H9 (cell line): Measurements from ENCODE around the gene PDZD2. TPM values are rescaled to one million over a fixed set of nuclear protein-coding genes. Genes with fewer than 3 reads are reported as not detected.

ENCODE experiments used
- DNase-seq: peaks from one replicate; pipeline ENCODE4 v3.0.0-alpha.2; 2017
- H2AFZ ChIP-seq: one replicate; pipeline ENCODE4 v1.6.1; 2013; ENCODE audit warnings: mild to moderate bottlenecking, low read length, control low read depth, moderate library complexity
- H2AK5ac ChIP-seq: 2 replicates; pipeline ENCODE4 v1.6.1; 2013; ENCODE audit warnings: low read length, control low read depth, mixed read lengths; ENCODE audit not compliant: insufficient read length
- H2BK120ac ChIP-seq: one replicate; pipeline ENCODE4 v1.6.1; 2013; ENCODE audit warnings: low read depth, mild to moderate bottlenecking, low read length, control low read depth, inconsistent platforms; ENCODE audit not compliant: poor library complexity, severe bottlenecking
- H2BK12ac ChIP-seq: 2 replicates; pipeline ENCODE4 v1.6.1; 2013; ENCODE audit warnings: low read length, control low read depth, mixed read lengths, low read depth; ENCODE audit not compliant: insufficient read length
- H2BK15ac ChIP-seq: 2 replicates; pipeline ENCODE4 v1.6.1; 2013; ENCODE audit warnings: low read depth, low read length, control low read depth
- H2BK20ac ChIP-seq: one replicate; pipeline ENCODE4 v1.6.1; 2013; ENCODE audit warnings: low read depth, mild to moderate bottlenecking, low read length, control low read depth, inconsistent platforms; ENCODE audit not compliant: poor library complexity, severe bottlenecking
- H2BK5ac ChIP-seq: 2 replicates; pipeline ENCODE4 v1.6.1; 2013; ENCODE audit warnings: low read length, control low read depth, mixed read lengths; ENCODE audit not compliant: insufficient read length
- H3K14ac ChIP-seq: 2 replicates; pipeline ENCODE4 v1.6.1; 2013; ENCODE audit warnings: low read length, control low read depth; ENCODE audit not compliant: insufficient read depth
- H3K18ac ChIP-seq: 2 replicates; pipeline ENCODE4 v1.6.1; 2013; ENCODE audit warnings: low read depth, mild to moderate bottlenecking, mixed read lengths, low read length, control low read depth; ENCODE audit not compliant: insufficient read length
- H3K23ac ChIP-seq: 2 replicates; pipeline ENCODE4 v1.6.1; 2013; ENCODE audit warnings: low read length, control low read depth, mixed read lengths, low read depth; ENCODE audit not compliant: insufficient read length
- H3K23me2 ChIP-seq: 2 replicates; pipeline ENCODE4 v1.6.1; 2013; ENCODE audit warnings: low read depth, mild to moderate bottlenecking, mixed read lengths, low read length, control low read depth; ENCODE audit not compliant: insufficient read length, poor library complexity, severe bottlenecking
- H3K27ac ChIP-seq: 2 replicates; pipeline ENCODE4 v1.5.1; 2013; ENCODE audit warnings: low read length, control low read depth, mixed read lengths, low read depth; ENCODE audit not compliant: insufficient read length
- H3K27me3 ChIP-seq: 2 replicates; pipeline ENCODE4 v1.6.1; 2013; ENCODE audit warnings: low read length, control low read depth, inconsistent platforms; ENCODE audit not compliant: insufficient read depth
- H3K4ac ChIP-seq: 2 replicates; pipeline ENCODE4 v1.6.1; 2013; ENCODE audit warnings: low read depth, mild to moderate bottlenecking, control low read depth, inconsistent platforms, low read length, moderate library complexity
- H3K4me1 ChIP-seq: 2 replicates; pipeline ENCODE4 v1.6.1; 2013; ENCODE audit warnings: low read length, control low read depth, inconsistent platforms; ENCODE audit not compliant: insufficient read depth
- H3K4me2 ChIP-seq: 2 replicates; pipeline ENCODE4 v1.6.1; 2013; ENCODE audit warnings: low read length, control low read depth, mixed read lengths; ENCODE audit not compliant: insufficient read length, insufficient read depth
- H3K56ac ChIP-seq: 2 replicates; pipeline ENCODE4 v1.6.1; 2013; ENCODE audit warnings: low read depth, mild to moderate bottlenecking, mixed read lengths, low read length, control low read depth; ENCODE audit not compliant: insufficient read length
- H3K79me1 ChIP-seq: 2 replicates; pipeline ENCODE4 v1.6.1; 2013; ENCODE audit warnings: low read depth, mild to moderate bottlenecking, moderate library complexity, low read length, control low read depth, inconsistent platforms; ENCODE audit not compliant: insufficient read depth, poor library complexity, severe bottlenecking
- H3K79me2 ChIP-seq: 2 replicates; pipeline ENCODE4 v1.6.1; 2013; ENCODE audit warnings: low read length, control low read depth, inconsistent platforms; ENCODE audit not compliant: insufficient read depth
- H3K9ac ChIP-seq: 2 replicates; pipeline ENCODE4 v1.6.1; 2013; ENCODE audit warnings: low read length, control low read depth, mixed read lengths; ENCODE audit not compliant: insufficient read length; ENCODE audit errors: extremely low read depth
- H3K9me3 ChIP-seq: one replicate; pipeline ENCODE4 v1.6.1; 2013; ENCODE audit warnings: low read depth, low read length, inconsistent platforms; ENCODE audit not compliant: control insufficient read depth
- H3T11ph ChIP-seq: one replicate; pipeline ENCODE4 v1.6.1; 2013; ENCODE audit warnings: mild to moderate bottlenecking, low read length, control low read depth, inconsistent platforms
- H4K20me1 ChIP-seq: one replicate; pipeline ENCODE4 v1.6.1; 2013; ENCODE audit not compliant: control insufficient read depth, insufficient read length, insufficient read depth
- H4K5ac ChIP-seq: 2 replicates; pipeline ENCODE4 v1.6.1; 2013; ENCODE audit warnings: low read depth, mild to moderate bottlenecking, mixed read lengths, low read length, control low read depth; ENCODE audit not compliant: insufficient read length
- H4K8ac ChIP-seq: replicated peaks from 2 replicates; pipeline ENCODE4 v1.6.1; 2013; ENCODE audit warnings: low read length, control low read depth, mixed read lengths, low read depth; ENCODE audit not compliant: insufficient read length
- H4K91ac ChIP-seq: 2 replicates; pipeline ENCODE4 v1.6.1; 2013; ENCODE audit warnings: low read depth, mild to moderate bottlenecking, moderate library complexity, mixed read lengths, low read length, control low read depth; ENCODE audit not compliant: insufficient read length
- H3K27ac Mint-ChIP-seq, 3 experiments: 2 replicates in 2 of 3; 3 replicates in 1 of 3; pipeline ENCODE4 v1.8.0; 2020 to 2021; ENCODE audit warnings: mixed read lengths in 3 of 3, mild to moderate bottlenecking in 1 of 3, moderate library complexity in 1 of 3
- H3K27me3 Mint-ChIP-seq: 2 replicates; pipeline ENCODE4 v1.8.0; 2021; ENCODE audit warnings: low read depth, mild to moderate bottlenecking, moderate library complexity, mixed read lengths
- H3K36me3 Mint-ChIP-seq, 3 experiments: 2 replicates in 2 of 3; 3 replicates in 1 of 3; pipeline ENCODE4 v1.8.0; 2020 to 2021; ENCODE audit warnings: low read depth in 3 of 3, mixed read lengths in 3 of 3; ENCODE audit not compliant: insufficient read depth in 1 of 3
- H3K4me1 Mint-ChIP-seq, 2 experiments: 2 replicates each; pipeline ENCODE4 v1.8.0; 2020; ENCODE audit warnings: mixed read lengths in 2 of 2
- H3K4me3 Mint-ChIP-seq, 2 experiments: 2 replicates in 1 of 2; 3 replicates in 1 of 2; pipeline ENCODE4 v1.8.0; 2020 to 2021; ENCODE audit warnings: mild to moderate bottlenecking in 2 of 2, mixed read lengths in 2 of 2, moderate library complexity in 1 of 2
- H3K9me3 Mint-ChIP-seq, 2 experiments: 2 replicates in 1 of 2; 3 replicates in 1 of 2; pipeline ENCODE4 v1.8.0; 2020; ENCODE audit warnings: mild to moderate bottlenecking in 2 of 2, mixed read lengths in 2 of 2, moderate library complexity in 1 of 2
- CTCF ChIP-seq: fragments of 200-600 bp; sonication (generic); conservative IDR thresholded peaks from 3 replicates; pipeline ENCODE4 v1.8.0; 2021; ENCODE audit warnings: antibody characterized with exemption, mild to moderate bottlenecking
- WGBS: extraction: QIAGEN DNeasy Blood & Tissue Kit; methylation state at CpG from one replicate; pipeline ENCODE4 v1.1.7; 2013; ENCODE audit warnings: missing lambda C conversion rate, low lambda C conversion rate, mixed read lengths; ENCODE audit not compliant: insufficient read length; ENCODE audit errors: extremely low coverage; 5-methylcytosine and 5-hydroxymethylcytosine counted together
- total RNA-seq: library from RNA; stranded (reverse); gene quantifications from 2 replicates; pipeline ENCODE4 v1.2.1, GENCODE V29; 2021

Gene PDZD2
- total RNA-seq, 1 experiment from 2014 or later, result 9.9 TPM

GRCh38 chr5:32107291-32107690 lies 468.4 kb downstream of the PDZD2 start:
- Histone ChIP-seq H3K18ac (no peak overlapping the region), H2BK12ac (no peak overlapping the region), H3K27me3 (no peaks in the 10 kb centered on the region), H3K56ac (no peak overlapping the region), H3T11ph (no peak overlapping the region), H3K14ac (no peak overlapping the region), H3K79me2 (no peaks in the 10 kb centered on the region), H3K9me3 (no peaks in the 10 kb centered on the region), H2BK5ac (no peak overlapping the region), H3K4me2 (no peak overlapping the region), H3K4me1 (no peaks in the 10 kb centered on the region), H2AFZ (no peak overlapping the region), H3K4ac (no peak overlapping the region), H3K27ac (no peak overlapping the region), H4K5ac (no peak overlapping the region), H2AK5ac (no peak overlapping the region), H4K8ac (no peak overlapping the region), H3K23me2 (no peaks in the 10 kb centered on the region), H4K20me1 (no peaks in the 10 kb centered on the region), H2BK120ac (no peak overlapping the region), H4K91ac (no peak overlapping the region), H3K79me1 (peaks cover under 1% of the 10 kb centered on the region), H2BK15ac (no peak overlapping the region), H2BK20ac (no peak overlapping the region), H3K23ac (no peak overlapping the region), H3K9ac (no peak overlapping the region)
- no CpG with 5 or more reads among the region's 4 CpGs for WGBS
- no peak for DNase-seq
- no peaks in the 10 kb centered on the region for H3K27me3 Mint-ChIP-seq
- no peak overlapping the region for H3K4me3 Mint-ChIP-seq
- no peaks in the 10 kb centered on the region for H3K4me1 Mint-ChIP-seq
- H3K27ac Mint-ChIP-seq, result no peak overlapping the region
- TF ChIP-seq CTCF, result no peak
- H3K36me3 Mint-ChIP-seq, result peaks cover 53 to 86% (median 82%) of the 10 kb centered on the region in 3 experiments
- peaks cover 4 to 10% of the 10 kb centered on the region in 2 experiments; a peak in 3 of 5 replicates for H3K9me3 Mint-ChIP-seq
